ENCODE results near the gene CRY1. TPM values are rescaled to one million over a fixed set of nuclear protein-coding genes. Genes with fewer than 3 reads are reported as not detected.

CRY1 gene
- total and polyA plus RNA-seq, 8 donors = 19.4 to 33.7 (median 27.4) TPM

- DNase-seq = no peak
- Histone ChIP-seq H3K27ac (no peak overlapping the region), H3K36me3 (no peaks in the 10 kb centered on the region), H3K4me3 (no peak overlapping the region), H3K4me1 (no peaks in the 10 kb centered on the region), H3K27me3 (peaks cover 0 to 25% of the 10 kb centered on the region in 2 donors), H3K9me3 (no peaks in the 10 kb centered on the region)
- ATAC-seq = no peak
- intact Hi-C loops (cut with DNase I) = no loop called here
- TF ChIP-seq CTCF (IDR thresholded peaks at IDR 0.05) = no peak
Observed at GRCh38 chr12:107122452-107122958, 29.2 kb upstream of the CRY1 start.

GRCh38 chr12:107119091-107119490 lies 25.7 kb upstream of the CRY1 start:
- Histone ChIP-seq H3K4me3 (no peak overlapping the region), H3K36me3 (no peaks in the 10 kb centered on the region), H3K27ac (no peak overlapping the region), H3K27me3 (peaks cover 0 to 25% of the 10 kb centered on the region in 2 donors), H3K4me1 (no peaks in the 10 kb centered on the region), H3K9me3 (no peaks in the 10 kb centered on the region)
- intact Hi-C loops (cut with DNase I) = no loop called here
- no peak for DNase-seq
- no peak for ATAC-seq
- no peak for TF ChIP-seq CTCF (IDR thresholded peaks at IDR 0.05)

GRCh38 chr12:107118624-107119023 lies 25.3 kb upstream of the CRY1 start:
- H3K27me3 ChIP-seq = peaks cover 0 to 21% of the 10 kb centered on the region in 2 donors
- no peaks in the 10 kb centered on the region for H3K4me1 ChIP-seq
- no peak overlapping the region for H3K4me3 ChIP-seq
- H3K36me3 ChIP-seq = no peaks in the 10 kb centered on the region
- H3K9me3 ChIP-seq = no peaks in the 10 kb centered on the region
- intact Hi-C loops (cut with DNase I) = no loop called here
- no peak overlapping the region for H3K27ac ChIP-seq
- no peak for ATAC-seq
- TF ChIP-seq CTCF (IDR thresholded peaks at IDR 0.05) = no peak
- no peak for DNase-seq

- Histone ChIP-seq H3K9me3 (no peaks in the 10 kb centered on the region), H3K27me3 (peaks cover 0 to 4% of the 10 kb centered on the region in 2 donors), H3K27ac (no peak overlapping the region), H3K36me3 (no peaks in the 10 kb centered on the region), H3K4me3 (no peak overlapping the region), H3K4me1 (no peaks in the 10 kb centered on the region)
- ATAC-seq = no peak
- intact Hi-C loops (cut with DNase I) = no loop called here
- no peak for TF ChIP-seq CTCF (IDR thresholded peaks at IDR 0.05)
- DNase-seq = no peak
Observed at GRCh38 chr12:107115119-107115518, 21.8 kb upstream of the CRY1 start.

GRCh38 chr12:107111314-107111713 lies 18.0 kb upstream of the CRY1 start:
- Histone ChIP-seq H3K27ac (no peak overlapping the region), H3K4me1 (no peaks in the 10 kb centered on the region), H3K4me3 (no peak overlapping the region), H3K27me3 (peaks cover 0 to 4% of the 10 kb centered on the region in 2 donors), H3K36me3 (no peaks in the 10 kb centered on the region), H3K9me3 (no peaks in the 10 kb centered on the region)
- TF ChIP-seq CTCF (IDR thresholded peaks at IDR 0.05) = no peak
- DNase-seq = no peak
- intact Hi-C loops (cut with DNase I) = no loop called here
- ATAC-seq = no peak

All from left lung (tissue), 10 donors.